ENCODE measurements around the gene OPRL1. TPM values are rescaled to one million over a fixed set of nuclear protein-coding genes. Genes with fewer than 3 reads are reported as not detected.

Gene OPRL1
- total and polyA plus RNA-seq, 2 of the 8 experiments (the other 6 are each of a cell fraction or from before 2014, with no cell fraction given) = 0.63 to 0.98 TPM

- Histone ChIP-seq H3K36me3 (ENCODE audit: control insufficient read depth in 2 of 4, insufficient read depth in 4 of 4, low read length in 3 of 4) (no peaks in the 10 kb centered on the region), H3K4ac (replicated peaks; ENCODE audit: insufficient read length, low read depth, low read length) (no peak overlapping the region), H4K20me1 (replicated peaks in 1 of 2; ENCODE audit: control insufficient read depth in 1 of 2, insufficient read depth in 2 of 2, low read length in 2 of 2) (peaks cover 0 to 4% of the 10 kb centered on the region in 2 experiments), H3K4me1 (replicated peaks in 1 of 4; ENCODE audit: control insufficient read depth in 3 of 4, insufficient read depth in 4 of 4, low read length in 3 of 4) (peaks cover 0 to 8% (median 3%) of the 10 kb centered on the region in 4 experiments; a peak in 3 of 7 replicates), H4K5ac (ENCODE audit: insufficient read length, low read depth, low read length) (no peak overlapping the region), H2AFZ (ENCODE audit: low read length) (no peak overlapping the region), H3K14ac (ENCODE audit: insufficient read length) (no peak overlapping the region), H3K4me3 (ENCODE audit: extremely low read depth in 1 of 4, insufficient read depth in 2 of 4, low read depth in 3 of 4, low read length in 4 of 4) (no peak overlapping the region), H3K79me2 (ENCODE audit: control insufficient read depth in 1 of 2, insufficient read depth in 2 of 2, low read length in 2 of 2) (no peaks in the 10 kb centered on the region), H3K9ac (replicated peaks in 1 of 4; ENCODE audit: extremely low read depth in 1 of 4, low read depth in 3 of 4, low read length in 3 of 4) (no peak overlapping the region), H2BK120ac (replicated peaks; ENCODE audit: low read depth, low read length) (no peak overlapping the region), H3K56ac (replicated peaks; ENCODE audit: insufficient read length, low read depth, low read length) (no peak overlapping the region), H2BK20ac (ENCODE audit: low read length) (no peak overlapping the region), H2BK12ac (ENCODE audit: low read depth, low read length) (no peak overlapping the region), H2BK15ac (ENCODE audit: low read length) (no peak overlapping the region), H3K27ac (ENCODE audit: low read depth, low read length) (no peak overlapping the region), H3K23me2 (ENCODE audit: low read depth, low read length) (peaks cover 7% of the 10 kb centered on the region; the same call in 1 of the 2 replicates), H4K8ac (ENCODE audit: extremely low read depth, insufficient read depth, low read length) (peak overlapping the region; percentile 74; the same call in 1 of the 2 replicates), H3K18ac (ENCODE audit: extremely low read depth, low read length) (no peak overlapping the region), H3K23ac (ENCODE audit: insufficient read length) (no peak overlapping the region), H3K27me3 (replicated peaks in 1 of 4; ENCODE audit: control insufficient read depth in 3 of 4, extremely low read depth in 1 of 4, insufficient read depth in 3 of 4, low read length in 3 of 4) (peaks cover 2 to 26% (median 21%) of the 10 kb centered on the region in 4 experiments), H2AK5ac (ENCODE audit: low read depth, low read length) (no peak overlapping the region), H2BK5ac (ENCODE audit: low read depth, low read length) (no peak overlapping the region), H4K91ac (replicated peaks; ENCODE audit: insufficient read length, low read length) (no peak overlapping the region), H3K79me1 (ENCODE audit: low read depth, low read length) (no peaks in the 10 kb centered on the region; the same call in 1 of the 2 replicates), H3K4me2 (ENCODE audit: insufficient read depth in 1 of 2, low read depth in 2 of 2, low read length in 2 of 2) (no peak overlapping the region), H3K9me3 (ENCODE audit: insufficient read depth in 2 of 2, low read depth in 1 of 2, low read length in 1 of 2) (no peaks in the 10 kb centered on the region)
- no peak for FAIRE-seq
- ChIA-PET POLR2A (ENCODE audit: partially characterized antibody) (interaction anchor here (1.1 kb wide), 1 partner anchor 16 kb away, joined by 5 read pairs; the partner anchor contains the start of gene LKAAEAR1), CTCF (ENCODE audit: partially characterized antibody) (interaction anchor here (0.8 to 5.0 kb wide), 9 partner anchors 8 to 31 kb away, joined by 3 to 41 read pairs (median 4); partner anchors contain the start of gene LKAAEAR1)
- peak in 1 of 2 experiments; percentile 38 for DNase-seq (ENCODE audit: low read depth in 1 of 2, low spot score in 2 of 2)
- TF ChIP-seq JUN (IDR thresholded peaks at IDR 0.05; ENCODE audit: low read depth, low read length) = no peak
- TF ChIP-seq CBX8 (IDR thresholded peaks at IDR 0.05; ENCODE audit: borderline replicate concordance, low read depth, low read length) = no peak
- WGBS, 2 experiments (ENCODE audit: extremely low coverage in 1 of 2, insufficient coverage in 1 of 2, insufficient read length in 1 of 2, insufficient replicate concordance in 2 of 2, low coverage in 1 of 2, low lambda C conversion rate in 2 of 2, missing lambda C conversion rate in 1 of 2) = 85% methylated on average over 13 of the region's 14 CpGs; no CpG with 5 or more reads in 1 of the 2 experiments
These were observed 20.1 kb downstream of the OPRL1 start for GRCh38 chr20:64099880-64100565.
